SK-N-SH (cell line): ENCODE data around the gene ARL4A. TPM values are rescaled to one million over a fixed set of nuclear protein-coding genes. Genes with fewer than 3 reads are reported as not detected.

Experiments used
- CTCF ChIA-PET: fragments of 300-600, 350-600 bp; formaldehyde crosslinking; extraction: SDS; loops from one replicate; lab custom pipeline; 2021; lab: Yijun Ruan, JAX
- POLR2A ChIA-PET: fragments of 350-600 bp; sonication (Branson Sonifier 250); formaldehyde crosslinking; extraction: SDS; loops from one replicate; lab custom pipeline; 2020; ENCODE audit warnings: antibody characterized with exemption, inconsistent platforms; lab: Yijun Ruan, JAX
- DNase-seq: peaks from one replicate; pipeline ENCODE4 v3.0.0; 2012
- H2AFZ ChIP-seq: fragments of 200-600 bp; sonication (generic); 2 replicates; pipeline ENCODE4 v1.8.1; 2016; ENCODE audit warnings: antibody characterized with exemption, mild to moderate bottlenecking, low read depth
- H3F3A ChIP-seq: fragments of 200-600 bp; sonication (generic); replicated peaks from 2 replicates; pipeline ENCODE3; 2016; ENCODE audit warnings: antibody characterized with exemption, mild to moderate bottlenecking; ENCODE audit not compliant: insufficient read depth
- H3K27ac ChIP-seq, 2 experiments: fragments of 200-500 bp in 1 of 2; fragments of 200-600 bp in 1 of 2; sonication (Bioruptor generic) in 1 of 2; sonication (generic), shearing (Covaris generic) in 1 of 2; 2 replicates each; pipeline versions ENCODE4 v1.5.1 to v1.6.1; 2014 to 2016; ENCODE audit warnings: low read depth in 2 of 2, inconsistent platforms in 1 of 2, low read length in 1 of 2, mild to moderate bottlenecking in 1 of 2, mixed read lengths in 1 of 2
- H3K27me3 ChIP-seq: fragments of 200-600 bp; sonication (generic), shearing (Covaris generic); 2 replicates; pipeline ENCODE4 v1.6.1; 2016; ENCODE audit warnings: mixed run types; ENCODE audit not compliant: insufficient read depth
- H3K36me3 ChIP-seq, 2 experiments: fragments of 200-500 bp in 1 of 2; fragments of 200-600 bp in 1 of 2; sonication (Bioruptor generic) in 1 of 2; sonication (generic) in 1 of 2; replicated peaks in 1 of 2; 2 replicates each; pipeline versions ENCODE3 to v1.5.1; 2014 to 2016; ENCODE audit warnings: low read length in 1 of 2, mild to moderate bottlenecking in 1 of 2; ENCODE audit not compliant: insufficient read depth in 2 of 2, control insufficient read depth in 1 of 2
- H3K4me1 ChIP-seq, 2 experiments: fragments of 200-500 bp in 1 of 2; fragments of 200-600 bp in 1 of 2; sonication (Bioruptor generic) in 1 of 2; sonication (generic), shearing (Covaris generic) in 1 of 2; 2 replicates each; pipeline versions ENCODE4 v1.5.1 to v1.6.1; 2014 to 2016; ENCODE audit warnings: low read depth in 1 of 2, low read length in 1 of 2, mixed run types in 1 of 2; ENCODE audit not compliant: insufficient read depth in 2 of 2, control insufficient read depth in 1 of 2
- H3K4me2 ChIP-seq: fragments of 200-600 bp; sonication (generic), shearing (Covaris generic); 2 replicates; pipeline ENCODE4 v1.6.1; 2017; ENCODE audit warnings: mixed run types
- H3K4me3 ChIP-seq, 2 experiments: fragments of 200-500 bp in 1 of 2; fragments of 200-600 bp in 1 of 2; sonication (Bioruptor generic) in 1 of 2; sonication (generic), shearing (Covaris generic) in 1 of 2; 2 replicates each; pipeline versions ENCODE4 v1.5.1 to v1.8.1; 2014 to 2016; ENCODE audit warnings: low read depth in 2 of 2, inconsistent platforms in 1 of 2, low read length in 1 of 2, mild to moderate bottlenecking in 1 of 2, mixed read lengths in 1 of 2, moderate library complexity in 1 of 2
- H3K79me2 ChIP-seq: fragments of 200-600 bp; sonication (generic); 2 replicates; pipeline ENCODE4 v1.8.1; 2017; ENCODE audit warnings: mild to moderate bottlenecking; ENCODE audit not compliant: insufficient read depth
- H3K9ac ChIP-seq: fragments of 200-600 bp; sonication (generic); 2 replicates; pipeline ENCODE4 v1.6.1; 2017; ENCODE audit warnings: mixed run types
- H3K9me2 ChIP-seq: fragments of 200-600 bp; sonication (generic); 2 replicates; pipeline ENCODE4 v1.6.1; 2017; ENCODE audit warnings: mixed run types
- H3K9me3 ChIP-seq: fragments of 200-600 bp; sonication (generic); 2 replicates; pipeline ENCODE4 v1.6.1; 2017; ENCODE audit warnings: mixed run types, mild to moderate bottlenecking, moderate library complexity
- H4K20me1 ChIP-seq: fragments of 200-600 bp; sonication (generic); 2 replicates; pipeline ENCODE4 v1.6.1; 2017; ENCODE audit warnings: mild to moderate bottlenecking, mixed run types; ENCODE audit not compliant: insufficient read depth
- ELF1 ChIP-seq: IDR thresholded peaks from 2 replicates; pipeline ENCODE4 v1.4.0; 2012
- EZH2phosphoT487 ChIP-seq: fragments of 200-600 bp; sonication (generic); IDR thresholded peaks from 2 replicates; pipeline ENCODE4 v1.6.1; 2017; ENCODE audit warnings: low read depth, mixed run types, mild to moderate bottlenecking, antibody characterized with exemption, moderate library complexity, borderline replicate concordance
- FOSL2 ChIP-seq: IDR thresholded peaks from 2 replicates; pipeline ENCODE4 v1.4.0; 2012; ENCODE audit warnings: low read depth, mild to moderate bottlenecking, moderate library complexity, borderline replicate concordance
- FOXJ3 ChIP-seq: sonication (generic); formaldehyde crosslinking; IDR thresholded peaks from 2 replicates; pipeline ENCODE4 v1.5.1; 2020; ENCODE audit warnings: mild to moderate bottlenecking, missing genetic modification reagents
- FOXM1 ChIP-seq: IDR thresholded peaks from 2 replicates; pipeline ENCODE4 v1.4.0; 2012; ENCODE audit warnings: low read depth, mild to moderate bottlenecking
- MEF2A ChIP-seq: IDR thresholded peaks from 2 replicates; pipeline ENCODE4 v1.4.0; 2012; ENCODE audit warnings: low read depth, borderline replicate concordance
- NFIC ChIP-seq: IDR thresholded peaks from 2 replicates; pipeline ENCODE4 v1.4.0; 2012; ENCODE audit warnings: borderline replicate concordance
- POLR2AphosphoS5 ChIP-seq: IDR thresholded peaks from 2 replicates; pipeline ENCODE4 v1.6.1; 2012; ENCODE audit warnings: low read depth, low read length
- SMC3 ChIP-seq: IDR thresholded peaks from 2 replicates; pipeline ENCODE4 v1.6.1; 2012; ENCODE audit warnings: low read depth, low read length, improper control_type of control experiment
- TCF12 ChIP-seq: IDR thresholded peaks from 2 replicates; pipeline ENCODE4 v1.4.0; 2012
- TEAD4 ChIP-seq: IDR thresholded peaks from 2 replicates; pipeline ENCODE4 v1.4.0; 2012; ENCODE audit warnings: mild to moderate bottlenecking, borderline replicate concordance; ENCODE audit not compliant: insufficient read depth
- YY1 ChIP-seq: IDR thresholded peaks from 2 replicates; pipeline ENCODE4 v1.4.0; 2012; ENCODE audit warnings: low read depth, mild to moderate bottlenecking
- whole genome bisulfite sequencing: methylation state at CpG from one replicate; pipeline ENCODE4 v1.1.6; 2017; ENCODE audit warnings: low lambda C conversion rate; 5-methylcytosine and 5-hydroxymethylcytosine counted together
- polyA plus RNA-seq, 3 experiments: library from polyadenylated mRNA; depleted of rRNA; stranded (reverse); fragments of >200 nt; gene quantifications; 2 replicates each; pipeline ENCODE4 v1.2.3, GENCODE V29; 2012
- TF ChIP-seq, protein P1 (sequence below): IDR thresholded peaks from 2 replicates; pipeline ENCODE4 v1.4.0; 2012; ENCODE audit warnings: low read depth, borderline replicate concordance
- TF ChIP-seq, protein P2 (sequence below): fragments of 150-350 bp; IDR thresholded peaks from 2 replicates; pipeline ENCODE4 v1.6.1; 2016; ENCODE audit warnings: mild to moderate bottlenecking, low read depth, low read length
- TF ChIP-seq, protein P3 (sequence below): IDR thresholded peaks from 2 replicates; pipeline ENCODE4 v1.4.0; 2012; ENCODE audit warnings: low read depth
- TF ChIP-seq, protein P4 (sequence below): IDR thresholded peaks from 2 replicates; pipeline ENCODE4 v1.6.1; 2012; ENCODE audit warnings: mild to moderate bottlenecking, low read depth, low read length, moderate library complexity

Gene ARL4A
- polyA plus RNA-seq, 1 of the 3 experiments (the other 2 are of a cell fraction): 5.5 TPM

DNA sequence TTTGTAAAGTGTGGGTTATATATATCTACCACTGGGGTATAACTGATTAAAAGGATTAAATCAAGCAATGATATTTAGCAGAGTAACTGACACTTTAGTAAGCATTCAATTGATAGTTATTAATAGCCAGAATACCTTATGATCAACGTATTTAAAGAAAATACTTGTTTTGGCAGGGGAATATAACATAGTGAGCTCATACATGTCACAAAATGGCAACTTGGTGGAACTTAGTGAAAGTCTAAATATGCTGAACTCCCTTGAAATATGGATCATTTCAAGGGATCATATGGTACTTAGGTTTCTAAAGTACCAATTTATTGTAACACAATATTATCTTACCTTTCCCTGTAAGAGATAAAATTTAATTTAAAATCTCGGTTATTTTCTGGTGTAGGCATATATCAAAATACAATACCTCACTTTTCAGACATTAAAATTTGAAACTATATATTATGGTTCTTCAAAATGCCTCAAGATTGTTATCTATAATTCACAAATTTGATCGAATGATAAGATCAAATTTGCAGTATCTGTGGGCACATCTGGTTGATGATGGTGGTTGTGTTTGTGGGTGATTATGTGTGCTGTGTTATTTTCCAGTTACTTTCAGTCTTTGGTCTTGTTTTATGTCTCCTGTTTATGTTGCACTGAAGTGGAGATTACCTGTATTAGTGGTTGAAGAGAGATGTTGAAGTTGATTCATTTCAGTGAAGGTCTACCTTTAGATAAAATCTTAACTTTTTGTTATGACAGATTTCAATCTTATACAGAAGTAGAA lies 5.2 kb downstream of the ARL4A start (continued):
- TF ChIP-seq, protein P1, sequence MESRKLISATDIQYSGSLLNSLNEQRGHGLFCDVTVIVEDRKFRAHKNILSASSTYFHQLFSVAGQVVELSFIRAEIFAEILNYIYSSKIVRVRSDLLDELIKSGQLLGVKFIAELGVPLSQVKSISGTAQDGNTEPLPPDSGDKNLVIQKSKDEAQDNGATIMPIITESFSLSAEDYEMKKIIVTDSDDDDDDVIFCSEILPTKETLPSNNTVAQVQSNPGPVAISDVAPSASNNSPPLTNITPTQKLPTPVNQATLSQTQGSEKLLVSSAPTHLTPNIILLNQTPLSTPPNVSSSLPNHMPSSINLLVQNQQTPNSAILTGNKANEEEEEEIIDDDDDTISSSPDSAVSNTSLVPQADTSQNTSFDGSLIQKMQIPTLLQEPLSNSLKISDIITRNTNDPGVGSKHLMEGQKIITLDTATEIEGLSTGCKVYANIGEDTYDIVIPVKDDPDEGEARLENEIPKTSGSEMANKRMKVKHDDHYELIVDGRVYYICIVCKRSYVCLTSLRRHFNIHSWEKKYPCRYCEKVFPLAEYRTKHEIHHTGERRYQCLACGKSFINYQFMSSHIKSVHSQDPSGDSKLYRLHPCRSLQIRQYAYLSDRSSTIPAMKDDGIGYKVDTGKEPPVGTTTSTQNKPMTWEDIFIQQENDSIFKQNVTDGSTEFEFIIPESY: no peak
- TF ChIP-seq, protein P2, sequence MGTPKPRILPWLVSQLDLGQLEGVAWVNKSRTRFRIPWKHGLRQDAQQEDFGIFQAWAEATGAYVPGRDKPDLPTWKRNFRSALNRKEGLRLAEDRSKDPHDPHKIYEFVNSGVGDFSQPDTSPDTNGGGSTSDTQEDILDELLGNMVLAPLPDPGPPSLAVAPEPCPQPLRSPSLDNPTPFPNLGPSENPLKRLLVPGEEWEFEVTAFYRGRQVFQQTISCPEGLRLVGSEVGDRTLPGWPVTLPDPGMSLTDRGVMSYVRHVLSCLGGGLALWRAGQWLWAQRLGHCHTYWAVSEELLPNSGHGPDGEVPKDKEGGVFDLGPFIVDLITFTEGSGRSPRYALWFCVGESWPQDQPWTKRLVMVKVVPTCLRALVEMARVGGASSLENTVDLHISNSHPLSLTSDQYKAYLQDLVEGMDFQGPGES: no peak
- no peak for TF ChIP-seq TEAD4
- no peak for TF ChIP-seq POLR2AphosphoS5

DNA sequence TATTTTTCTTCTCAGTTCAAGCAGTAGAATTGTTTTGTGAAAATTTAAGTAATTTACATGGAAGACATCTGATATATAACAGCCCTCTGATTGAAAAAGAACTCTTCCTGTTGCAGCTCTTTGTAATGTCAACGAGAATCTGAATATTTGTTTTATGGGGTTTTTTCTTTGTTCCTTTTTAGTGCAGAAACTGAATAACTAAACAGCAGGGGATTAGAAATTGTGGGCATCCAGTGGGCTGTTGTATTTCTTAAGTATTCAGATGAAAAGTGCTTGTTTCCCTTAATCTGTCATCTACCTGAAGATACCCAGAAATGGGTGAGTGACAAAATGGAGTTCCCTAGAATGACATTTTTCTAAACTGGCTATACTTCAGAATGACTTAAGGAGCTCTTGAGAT lies 7.4 kb downstream of the ARL4A start:
- ChIA-PET CTCF (interaction anchor here (9.0 kb wide), 1 partner anchor 9 kb away, joined by 71 read pairs; the partner anchor contains the start of gene ARL4A), POLR2A (no interaction called here)
- H3F3A ChIP-seq: peaks cover 5% of the 10 kb centered on the region
- H3K27ac ChIP-seq: no peak overlapping the region
- TF ChIP-seq MEF2A: no peak
- TF ChIP-seq FOXJ3 (CRISPR knock-in tag): no peak
- TF ChIP-seq FOSL2: no peak
- no peak for TF ChIP-seq YY1
- no peak for TF ChIP-seq FOXM1
- TF ChIP-seq ELF1: no peak
- TF ChIP-seq SMC3: no peak
- H3K9ac ChIP-seq: no peak overlapping the region
- no peaks in the 10 kb centered on the region for H3K9me2 ChIP-seq
- no peak overlapping the region for H3K4me3 ChIP-seq
- H3K79me2 ChIP-seq: peaks cover 36% of the 10 kb centered on the region
- no peak overlapping the region for H3K4me2 ChIP-seq
- DNase-seq: no peak
- 83% methylated on average over 1 of the region's 1 CpG for WGBS
- peaks cover 0 to 4% of the 10 kb centered on the region in 2 experiments for H3K36me3 ChIP-seq
- H2AFZ ChIP-seq: no peak overlapping the region
- H3K4me1 ChIP-seq: peaks cover 2 to 8% of the 10 kb centered on the region in 2 experiments; a peak in 2 of 4 replicates
- no peaks in the 10 kb centered on the region for H3K9me3 ChIP-seq
- no peaks in the 10 kb centered on the region for H3K27me3 ChIP-seq
- no peaks in the 10 kb centered on the region for H4K20me1 ChIP-seq

DNA sequence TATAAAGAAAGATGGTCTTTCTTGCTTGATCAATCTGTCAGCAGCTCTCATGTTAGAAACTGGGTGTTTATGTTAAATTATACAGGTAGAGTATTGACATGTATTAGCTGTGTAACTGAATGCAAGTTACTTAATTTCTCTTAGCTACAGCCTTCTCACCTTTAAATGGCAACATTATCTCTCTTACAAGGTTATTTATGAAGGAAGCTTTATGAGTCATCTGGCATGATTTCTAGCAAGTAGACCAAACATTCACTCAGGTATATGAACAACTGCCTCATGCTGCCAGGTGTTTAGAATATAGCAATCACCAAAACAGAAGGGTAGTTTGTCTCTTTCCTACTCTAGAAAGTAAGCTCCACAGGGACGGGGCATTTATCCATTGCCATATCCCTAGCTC lies 8.5 kb downstream of the ARL4A start:
- Histone ChIP-seq H3K4me1 (no peaks in the 10 kb centered on the region; a peak in 1 of 4 replicates), H3K36me3 (peaks cover 0 to 4% of the 10 kb centered on the region in 2 experiments), H3K4me2 (no peak overlapping the region), H4K20me1 (no peaks in the 10 kb centered on the region), H3F3A (peaks cover 5% of the 10 kb centered on the region), H3K9me3 (peaks cover 4% of the 10 kb centered on the region; the same call in 1 of the 2 replicates)
- CTCF ChIA-PET: interaction anchor here (0.7 to 9.0 kb wide), 4 partner anchors 10 to 518 kb away, joined by 3 to 71 read pairs (median 3); partner anchors contain the start of gene ARL4A
- no peak for TF ChIP-seq EZH2phosphoT487
- no peak for TF ChIP-seq TCF12
- TF ChIP-seq NFIC: no peak
- TF ChIP-seq, protein P3, sequence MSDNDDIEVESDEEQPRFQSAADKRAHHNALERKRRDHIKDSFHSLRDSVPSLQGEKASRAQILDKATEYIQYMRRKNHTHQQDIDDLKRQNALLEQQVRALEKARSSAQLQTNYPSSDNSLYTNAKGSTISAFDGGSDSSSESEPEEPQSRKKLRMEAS: no peak
- TF ChIP-seq, protein P4, sequence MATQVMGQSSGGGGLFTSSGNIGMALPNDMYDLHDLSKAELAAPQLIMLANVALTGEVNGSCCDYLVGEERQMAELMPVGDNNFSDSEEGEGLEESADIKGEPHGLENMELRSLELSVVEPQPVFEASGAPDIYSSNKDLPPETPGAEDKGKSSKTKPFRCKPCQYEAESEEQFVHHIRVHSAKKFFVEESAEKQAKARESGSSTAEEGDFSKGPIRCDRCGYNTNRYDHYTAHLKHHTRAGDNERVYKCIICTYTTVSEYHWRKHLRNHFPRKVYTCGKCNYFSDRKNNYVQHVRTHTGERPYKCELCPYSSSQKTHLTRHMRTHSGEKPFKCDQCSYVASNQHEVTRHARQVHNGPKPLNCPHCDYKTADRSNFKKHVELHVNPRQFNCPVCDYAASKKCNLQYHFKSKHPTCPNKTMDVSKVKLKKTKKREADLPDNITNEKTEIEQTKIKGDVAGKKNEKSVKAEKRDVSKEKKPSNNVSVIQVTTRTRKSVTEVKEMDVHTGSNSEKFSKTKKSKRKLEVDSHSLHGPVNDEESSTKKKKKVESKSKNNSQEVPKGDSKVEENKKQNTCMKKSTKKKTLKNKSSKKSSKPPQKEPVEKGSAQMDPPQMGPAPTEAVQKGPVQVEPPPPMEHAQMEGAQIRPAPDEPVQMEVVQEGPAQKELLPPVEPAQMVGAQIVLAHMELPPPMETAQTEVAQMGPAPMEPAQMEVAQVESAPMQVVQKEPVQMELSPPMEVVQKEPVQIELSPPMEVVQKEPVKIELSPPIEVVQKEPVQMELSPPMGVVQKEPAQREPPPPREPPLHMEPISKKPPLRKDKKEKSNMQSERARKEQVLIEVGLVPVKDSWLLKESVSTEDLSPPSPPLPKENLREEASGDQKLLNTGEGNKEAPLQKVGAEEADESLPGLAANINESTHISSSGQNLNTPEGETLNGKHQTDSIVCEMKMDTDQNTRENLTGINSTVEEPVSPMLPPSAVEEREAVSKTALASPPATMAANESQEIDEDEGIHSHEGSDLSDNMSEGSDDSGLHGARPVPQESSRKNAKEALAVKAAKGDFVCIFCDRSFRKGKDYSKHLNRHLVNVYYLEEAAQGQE: no peak
- TF ChIP-seq, all 33 proteins: peak for 0
- H2AFZ ChIP-seq: no peak overlapping the region
- H3K27ac ChIP-seq: no peak overlapping the region
- POLR2A ChIA-PET: no interaction called here
- H3K79me2 ChIP-seq: peaks cover 25% of the 10 kb centered on the region; the same call in 1 of the 2 replicates
- WGBS: 91% methylated on average over 1 of the region's 1 CpG
- H3K9ac ChIP-seq: no peak overlapping the region
- H3K27me3 ChIP-seq: no peaks in the 10 kb centered on the region
- no peak for DNase-seq
- H3K9me2 ChIP-seq: no peaks in the 10 kb centered on the region
- H3K4me3 ChIP-seq: no peak overlapping the region
